Ovary (tissue), 3 donors: ENCODE results near the gene SEMA4D.

Source experiments
- POLR2A ChIP-seq: fragments of 450-650 bp; IDR thresholded peaks from one replicate; pipeline ENCODE4 v1.6.1; 2017; ENCODE audit warnings: antibody characterized with exemption, mild to moderate bottlenecking, moderate library complexity
- TF ChIP-seq, protein P1 (sequence below), 3 donors: fragments of 450-650 bp in 2 of 3; fragments of 200-600 bp in 1 of 3; IDR thresholded peaks; one replicate each; pipeline versions ENCODE4 v1.5.1 to v1.8.0; 2016 to 2022; ENCODE audit warnings: antibody characterized with exemption in 3 of 3, mild to moderate bottlenecking in 1 of 3
- donor health status: DM: no; HTN: no; CAD: no.

DNA sequence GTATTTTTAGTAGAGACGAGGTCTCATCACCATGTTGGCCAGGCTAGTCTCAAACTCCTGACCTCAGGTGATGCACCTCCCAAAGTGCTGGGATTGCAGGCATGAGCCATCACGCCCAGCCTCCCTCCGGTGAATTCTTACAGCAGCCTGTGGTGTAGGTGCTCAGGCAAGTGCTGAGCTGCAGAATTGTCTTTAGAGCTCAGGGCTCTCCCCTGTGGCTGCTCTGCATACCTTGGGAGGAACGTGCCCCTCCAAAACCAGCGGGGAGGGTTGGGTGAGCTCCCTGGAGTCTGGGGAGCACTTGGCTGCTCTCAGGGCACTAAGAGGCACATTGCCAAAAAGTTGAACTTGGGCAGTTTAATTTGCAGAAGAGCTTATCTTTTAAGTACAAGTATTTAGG is 150.3 kb downstream of the SEMA4D start:
- TF ChIP-seq, protein P1, sequence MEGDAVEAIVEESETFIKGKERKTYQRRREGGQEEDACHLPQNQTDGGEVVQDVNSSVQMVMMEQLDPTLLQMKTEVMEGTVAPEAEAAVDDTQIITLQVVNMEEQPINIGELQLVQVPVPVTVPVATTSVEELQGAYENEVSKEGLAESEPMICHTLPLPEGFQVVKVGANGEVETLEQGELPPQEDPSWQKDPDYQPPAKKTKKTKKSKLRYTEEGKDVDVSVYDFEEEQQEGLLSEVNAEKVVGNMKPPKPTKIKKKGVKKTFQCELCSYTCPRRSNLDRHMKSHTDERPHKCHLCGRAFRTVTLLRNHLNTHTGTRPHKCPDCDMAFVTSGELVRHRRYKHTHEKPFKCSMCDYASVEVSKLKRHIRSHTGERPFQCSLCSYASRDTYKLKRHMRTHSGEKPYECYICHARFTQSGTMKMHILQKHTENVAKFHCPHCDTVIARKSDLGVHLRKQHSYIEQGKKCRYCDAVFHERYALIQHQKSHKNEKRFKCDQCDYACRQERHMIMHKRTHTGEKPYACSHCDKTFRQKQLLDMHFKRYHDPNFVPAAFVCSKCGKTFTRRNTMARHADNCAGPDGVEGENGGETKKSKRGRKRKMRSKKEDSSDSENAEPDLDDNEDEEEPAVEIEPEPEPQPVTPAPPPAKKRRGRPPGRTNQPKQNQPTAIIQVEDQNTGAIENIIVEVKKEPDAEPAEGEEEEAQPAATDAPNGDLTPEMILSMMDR (IDR thresholded peaks at IDR 0.05) = no peak
- no peak for TF ChIP-seq POLR2A
